HPDE6-E6E7 (cell line): Measurements from ENCODE around the gene ZNHIT1.
A peak's percentile ranks its signal among the peaks of the same experiment; 100 is the strongest.

Experiments used
- DNase-seq: peaks from one replicate; pipeline ENCODE4 v3.0.0; 2011; ENCODE audit warnings: missing footprints; ENCODE audit errors: extremely low spot score

ZNHIT1 gene

GRCh38 chr7:101217388-101218235 is at the start of gene ZNHIT1, which contains the start of gene PLOD3:
TSS of gene ZNHIT1 (plus strand) at chr7:101218165. CDS start at chr7:101218196, 31 bp downstream.
TSS of gene PLOD3 (minus strand) at chr7:101217581. CDS start at chr7:101217274, 307 bp downstream.
- DNase-seq = peak; percentile 98

- no peak for DNase-seq
Observed at GRCh38 chr7:101168412-101169049, 49.4 kb upstream of the ZNHIT1 start.

GRCh38 chr7:101169110-101169837 is 48.7 kb upstream of the ZNHIT1 start:
- DNase-seq = no peak

- DNase-seq = no peak
Observed at GRCh38 chr7:101169838-101170551, 48.0 kb upstream of the ZNHIT1 start.

- no peak for DNase-seq
Observed at GRCh38 chr7:101170617-101171441, 47.1 kb upstream of the ZNHIT1 start.

GRCh38 chr7:101171442-101171837 is 46.5 kb upstream of the ZNHIT1 start:
- DNase-seq = no peak

- DNase-seq = no peak
Observed at GRCh38 chr7:101172005-101172853, 45.7 kb upstream of the ZNHIT1 start.

- DNase-seq = no peak
Observed at GRCh38 chr7:101172854-101173751, 44.9 kb upstream of the ZNHIT1 start.

- no peak for DNase-seq
Observed at GRCh38 chr7:101173752-101174244, 44.2 kb upstream of the ZNHIT1 start.

GRCh38 chr7:101174322-101174854 is 43.6 kb upstream of the ZNHIT1 start:
- DNase-seq = no peak

- no peak for DNase-seq
Observed at GRCh38 chr7:101175664-101176063, 42.3 kb upstream of the ZNHIT1 start.

GRCh38 chr7:101177644-101178043 is 40.3 kb upstream of the ZNHIT1 start:
- no peak for DNase-seq

- DNase-seq = no peak
Observed at GRCh38 chr7:101179117-101179516, 38.8 kb upstream of the ZNHIT1 start.

- DNase-seq = no peak
Observed at GRCh38 chr7:101179713-101180112, 38.3 kb upstream of the ZNHIT1 start.

GRCh38 chr7:101180130-101180755 is 37.7 kb upstream of the ZNHIT1 start, which contains the start of gene NAT16:
TSS of gene NAT16 (minus strand) at chr7:101180293. CDS start at chr7:101174807, 5,486 bp downstream.
- no peak for DNase-seq

- no peak for DNase-seq
Observed at GRCh38 chr7:101185258-101185839, 32.6 kb upstream of the ZNHIT1 start.

- DNase-seq = no peak
Observed at GRCh38 chr7:101186194-101186593, 31.8 kb upstream of the ZNHIT1 start.
